Loucy (cell line): ENCODE measurements around the gene OR5K4.

Experiments used
- H2AFZ ChIP-seq: fragments of 200-600 bp; sonication (generic); 2 replicates; pipeline ENCODE4 v1.6.0; 2016; ENCODE audit warnings: antibody characterized with exemption, mild to moderate bottlenecking, low read length, moderate library complexity
- H3F3A ChIP-seq: fragments of 200-600 bp; 2 replicates; pipeline ENCODE4 v1.6.0; 2016; ENCODE audit warnings: antibody characterized with exemption, low read depth, mild to moderate bottlenecking
- H3K27me3 ChIP-seq: fragments of 200-600 bp; sonication (generic); 2 replicates; pipeline ENCODE4 v1.6.1; 2014; ENCODE audit warnings: low read length, mild to moderate bottlenecking; ENCODE audit not compliant: insufficient read depth, poor library complexity, severe bottlenecking
- H3K36me3 ChIP-seq: fragments of 200-600 bp; sonication (generic); 2 replicates; pipeline ENCODE4 v1.6.1; 2016; ENCODE audit warnings: low read length; ENCODE audit not compliant: insufficient read depth
- H3K4me1 ChIP-seq: fragments of 200-600 bp; sonication (generic); 2 replicates; pipeline ENCODE4 v1.5.1; 2014; ENCODE audit warnings: low read length, mild to moderate bottlenecking; ENCODE audit not compliant: insufficient read depth, poor library complexity, severe bottlenecking
- H3K4me2 ChIP-seq: fragments of 200-600 bp; sonication (generic); 2 replicates; pipeline ENCODE4 v1.6.0; 2014; ENCODE audit warnings: antibody characterized with exemption, low read length, low read depth, mild to moderate bottlenecking; ENCODE audit not compliant: poor library complexity, severe bottlenecking
- H3K4me3 ChIP-seq: fragments of 200-600 bp; sonication (generic); 2 replicates; pipeline ENCODE4 v1.5.1; 2014; ENCODE audit warnings: low read length, mild to moderate bottlenecking, mixed read lengths; ENCODE audit not compliant: poor library complexity, severe bottlenecking
- H3K79me2 ChIP-seq: fragments of 200-600 bp; sonication (generic); 2 replicates; pipeline ENCODE4 v1.6.1; 2014; ENCODE audit warnings: low read length; ENCODE audit not compliant: insufficient read depth
- H3K9ac ChIP-seq: fragments of 200-600 bp; sonication (generic); 2 replicates; pipeline ENCODE4 v1.6.0; 2014; ENCODE audit warnings: mild to moderate bottlenecking, low read depth, low read length, moderate library complexity; ENCODE audit not compliant: poor library complexity, severe bottlenecking
- H3K9me2 ChIP-seq: fragments of 200-600 bp; sonication (generic); replicated peaks from 2 replicates; pipeline ENCODE4 v1.6.1; 2016; ENCODE audit warnings: low read depth, low read length, mixed read lengths
- H3K9me3 ChIP-seq: fragments of 200-600 bp; sonication (generic); 2 replicates; pipeline ENCODE4 v1.6.1; 2014; ENCODE audit warnings: mild to moderate bottlenecking, antibody characterized with exemption, low read length, low read depth; ENCODE audit not compliant: insufficient read depth
- H4K20me1 ChIP-seq: fragments of 200-600 bp; sonication (generic); 2 replicates; pipeline ENCODE4 v1.6.0; 2014; ENCODE audit warnings: antibody characterized with exemption, low read length, mild to moderate bottlenecking; ENCODE audit not compliant: insufficient read depth, poor library complexity, severe bottlenecking
- CTCF ChIP-seq: fragments of 200-600 bp; sonication (generic); conservative IDR thresholded peaks from 2 replicates; pipeline ENCODE4 v1.5.1; 2014; ENCODE audit warnings: mild to moderate bottlenecking, antibody characterized with exemption, low read length
- EZH2phosphoT487 ChIP-seq: fragments of 200-600 bp; IDR thresholded peaks from 2 replicates; pipeline ENCODE4 v1.6.1; 2018; ENCODE audit warnings: antibody characterized with exemption, mild to moderate bottlenecking, moderate library complexity, borderline replicate concordance

Gene OR5K4

GRCh38 chr3:98371853-98372252 lies 18.2 kb downstream of the OR5K4 start:
- Histone ChIP-seq H3K9ac (no peak overlapping the region), H3K9me2 (no peaks in the 10 kb centered on the region), H3K79me2 (no peaks in the 10 kb centered on the region), H3K27me3 (no peaks in the 10 kb centered on the region), H3K4me2 (no peak overlapping the region), H3K4me3 (no peak overlapping the region), H3K36me3 (no peaks in the 10 kb centered on the region), H3K9me3 (no peaks in the 10 kb centered on the region), H2AFZ (no peak overlapping the region), H3F3A (no peaks in the 10 kb centered on the region), H4K20me1 (no peaks in the 10 kb centered on the region), H3K4me1 (no peaks in the 10 kb centered on the region)
- TF ChIP-seq EZH2phosphoT487 (no peak), CTCF (no peak)

- no peaks in the 10 kb centered on the region for H4K20me1 ChIP-seq
- no peak overlapping the region for H3K4me2 ChIP-seq
- TF ChIP-seq CTCF (no peak), EZH2phosphoT487 (no peak)
- no peak overlapping the region for H3K9ac ChIP-seq
- H3F3A ChIP-seq, result no peaks in the 10 kb centered on the region
- H3K4me3 ChIP-seq, result no peak overlapping the region
- no peaks in the 10 kb centered on the region for H3K36me3 ChIP-seq
- no peaks in the 10 kb centered on the region for H3K79me2 ChIP-seq
- H3K4me1 ChIP-seq, result no peaks in the 10 kb centered on the region
- no peaks in the 10 kb centered on the region for H3K27me3 ChIP-seq
- H2AFZ ChIP-seq, result no peak overlapping the region
- H3K9me2 ChIP-seq, result no peaks in the 10 kb centered on the region
- H3K9me3 ChIP-seq, result no peaks in the 10 kb centered on the region
Measured at GRCh38 chr3:98372445-98372844, 18.8 kb downstream of the OR5K4 start.

GRCh38 chr3:98376631-98377030 lies 23.0 kb downstream of the OR5K4 start:
- Histone ChIP-seq H3K9ac (no peak overlapping the region), H3K4me2 (no peak overlapping the region), H3K36me3 (no peaks in the 10 kb centered on the region), H4K20me1 (no peaks in the 10 kb centered on the region), H2AFZ (no peak overlapping the region), H3K79me2 (no peaks in the 10 kb centered on the region), H3K4me3 (no peak overlapping the region), H3K4me1 (no peaks in the 10 kb centered on the region), H3K9me2 (no peaks in the 10 kb centered on the region), H3K27me3 (no peaks in the 10 kb centered on the region), H3F3A (no peaks in the 10 kb centered on the region), H3K9me3 (no peaks in the 10 kb centered on the region)
- TF ChIP-seq EZH2phosphoT487 (no peak), CTCF (no peak)
